GM19372 (cell line): ENCODE results near the gene MUC13.
"Not testable (repeated sequence)": the region's sequence is repeated elsewhere in the genome, so short reads cannot be mapped to it uniquely, and the experiment has no call there.

ENCODE experiments used
- ATAC-seq: cut with Tn5 transposase; IDR thresholded peaks from one replicate; pipeline ENCODE4 v1.9.1; 2021; ENCODE audit warnings: mild to moderate bottlenecking, low read depth, moderate library complexity; ENCODE audit not compliant: unreplicated experiment

MUC13 gene

DNA sequence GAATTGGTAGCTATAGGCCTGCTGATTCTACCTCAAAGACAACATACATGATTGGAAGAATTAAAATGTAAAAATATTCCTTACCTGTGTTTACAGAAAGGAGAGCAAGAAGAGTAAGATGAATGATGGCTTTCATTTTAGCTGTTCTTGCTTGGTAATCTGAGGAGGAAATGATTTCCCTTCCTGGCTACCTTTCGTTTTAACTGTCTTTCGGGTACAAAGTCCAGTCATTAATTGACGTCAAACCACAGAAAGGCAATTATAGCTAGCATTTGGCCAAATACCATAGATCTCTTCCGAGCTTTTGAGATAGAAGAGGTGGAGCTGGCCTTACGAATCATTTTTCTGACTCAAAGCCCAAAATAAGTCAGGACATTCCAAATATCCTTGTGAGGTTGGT is at the start of gene MUC13:
TSS of gene MUC13 (minus strand) at position 175 of the 400 bp plus-strand sequence. CDS start at position 136, 39 bp downstream.
- no peak for ATAC-seq

DNA sequence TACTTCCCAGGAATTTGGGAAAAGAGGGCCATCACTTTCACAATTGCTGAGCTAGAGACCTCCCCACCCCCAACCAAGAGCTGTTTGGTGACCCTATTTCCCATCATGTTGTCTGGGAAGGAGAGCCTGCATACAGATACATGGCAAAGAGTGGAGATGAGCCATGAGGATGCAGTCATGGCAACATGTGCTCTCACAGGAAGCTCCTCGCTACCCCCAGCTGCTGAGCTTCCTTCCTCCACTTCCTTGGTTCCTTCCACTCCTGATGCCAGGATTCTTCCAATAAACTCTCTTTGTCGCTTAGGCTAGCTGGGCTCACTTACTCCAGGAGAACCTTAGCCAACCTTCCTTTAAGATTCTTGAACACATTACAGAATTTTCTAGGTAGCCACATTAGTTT is 48.3 kb upstream of the MUC13 start:
- no peak for ATAC-seq

DNA sequence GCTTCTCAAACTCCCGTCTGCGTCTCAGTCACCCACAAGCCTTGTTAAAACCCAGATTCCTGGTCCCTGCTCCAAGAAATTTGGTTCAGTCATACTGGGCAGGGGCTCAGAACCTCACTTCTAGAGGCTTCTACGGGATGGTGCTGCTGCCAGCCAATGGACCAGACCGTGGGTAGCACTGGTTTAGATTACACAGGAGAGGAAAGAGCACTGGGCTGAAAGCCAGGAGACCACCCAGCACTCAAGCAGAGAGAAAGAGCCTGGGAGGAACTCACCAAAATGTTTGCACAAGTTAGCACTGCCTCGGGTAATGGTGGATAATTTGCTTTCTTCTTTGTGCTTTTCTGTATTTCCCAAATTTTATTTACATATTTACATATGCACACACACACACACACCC is 46.9 kb upstream of the MUC13 start:
- ATAC-seq = no peak

DNA sequence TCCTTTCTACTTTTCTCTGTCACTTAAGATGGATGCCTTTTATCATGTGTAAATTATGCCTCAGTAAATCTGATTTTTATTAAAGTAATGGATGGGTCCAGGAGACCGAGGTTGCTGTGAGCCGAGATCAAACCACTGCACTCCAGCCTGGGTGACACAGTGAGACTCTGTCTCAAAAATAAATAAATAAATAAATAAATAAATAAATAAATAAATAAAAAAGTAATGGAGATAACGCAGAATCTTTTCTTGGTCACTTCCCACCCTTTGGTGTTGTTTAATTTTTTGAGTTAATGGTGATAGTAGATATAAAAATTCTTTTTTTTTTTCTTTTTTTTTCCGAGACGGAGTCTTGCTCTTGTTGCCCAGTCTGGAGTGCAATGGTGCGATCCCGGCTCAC is 44.1 kb upstream of the MUC13 start:
- ATAC-seq = no peak

DNA sequence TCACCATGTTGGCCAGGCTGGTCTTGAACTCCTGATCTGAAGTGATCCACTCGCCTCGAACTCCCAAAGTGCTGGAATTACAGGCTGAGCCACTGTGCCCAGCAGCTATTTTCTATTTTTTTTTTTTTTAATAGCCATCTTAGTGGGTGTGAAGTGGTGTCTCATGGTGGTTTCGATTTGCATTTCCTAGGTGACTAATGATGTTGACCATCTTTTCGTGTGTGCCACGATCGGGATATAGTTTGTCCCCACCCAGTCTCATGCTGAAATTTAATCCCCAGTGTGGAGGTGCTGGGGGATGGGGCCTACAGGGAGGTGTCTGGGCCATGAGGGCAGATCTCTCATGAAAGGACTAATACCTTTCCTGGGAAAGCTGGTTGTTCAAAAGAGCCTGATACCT is 41.8 kb upstream of the MUC13 start:
- no peak for ATAC-seq

- no peak for ATAC-seq
Measured at GRCh38 chr3:124974691-124975090, 40.1 kb upstream of the MUC13 start.

GRCh38 chr3:124973290-124973689 is 38.7 kb upstream of the MUC13 start:
- no peak for ATAC-seq

DNA sequence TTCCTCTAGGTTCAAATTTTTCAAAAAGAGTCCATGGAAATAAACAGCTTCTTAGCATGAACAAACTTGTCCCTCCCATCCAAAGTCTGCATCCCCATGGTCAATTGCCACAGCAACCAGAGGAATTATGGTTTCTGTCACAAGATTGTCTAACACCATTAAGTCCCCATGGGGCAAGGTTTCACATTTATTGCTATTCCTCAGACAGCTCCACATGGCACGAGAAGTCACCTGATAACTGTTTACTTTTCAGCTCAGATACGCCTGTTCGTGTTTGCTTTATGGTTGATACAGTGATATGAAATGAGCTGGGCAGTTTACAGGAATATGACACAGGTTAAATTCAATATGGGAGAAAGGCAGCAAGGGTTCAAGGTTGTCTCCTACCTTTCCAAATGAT is 37.9 kb upstream of the MUC13 start:
- no peak for ATAC-seq

DNA sequence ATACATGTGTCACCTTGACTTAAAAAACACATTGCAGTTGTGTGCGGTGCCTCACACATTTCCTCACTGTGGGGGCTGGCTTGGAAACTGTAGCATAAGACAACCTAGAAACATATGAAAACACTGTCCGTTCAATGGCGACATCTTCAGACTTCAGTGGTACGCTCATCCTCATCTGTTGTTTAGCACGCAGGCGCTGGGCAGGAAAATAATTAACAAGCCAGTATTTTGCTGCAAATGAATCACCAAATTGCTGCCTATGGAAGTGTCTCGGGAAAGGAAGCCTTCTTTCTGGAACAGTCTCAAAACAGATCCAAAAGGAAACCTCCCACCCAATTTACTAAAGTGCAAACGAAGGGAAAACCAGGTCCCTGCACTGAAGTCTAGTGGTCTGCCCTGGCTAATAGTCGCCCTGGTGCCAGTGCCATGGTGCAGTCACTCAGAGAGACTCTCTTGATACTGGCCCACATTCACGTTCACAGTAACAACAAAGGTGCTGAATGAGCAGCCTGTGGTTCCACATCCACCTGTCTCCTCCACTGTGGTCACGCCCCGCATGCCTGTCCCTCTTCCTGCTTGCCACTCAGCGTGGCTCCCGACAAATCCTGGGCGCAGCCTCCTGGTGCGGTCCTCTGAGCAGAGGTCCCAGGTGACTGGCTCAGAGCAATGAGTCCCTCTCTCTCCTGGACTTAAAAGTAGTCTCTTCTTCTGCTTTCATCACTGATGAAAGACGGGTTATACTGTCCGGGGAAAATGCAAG is 35.6 kb upstream of the MUC13 start:
- no peak for ATAC-seq

GRCh38 chr3:124969190-124969589 is 34.6 kb upstream of the MUC13 start:
- no peak for ATAC-seq

- no peak for ATAC-seq
Measured at GRCh38 chr3:124967964-124968363, 33.4 kb upstream of the MUC13 start.

DNA sequence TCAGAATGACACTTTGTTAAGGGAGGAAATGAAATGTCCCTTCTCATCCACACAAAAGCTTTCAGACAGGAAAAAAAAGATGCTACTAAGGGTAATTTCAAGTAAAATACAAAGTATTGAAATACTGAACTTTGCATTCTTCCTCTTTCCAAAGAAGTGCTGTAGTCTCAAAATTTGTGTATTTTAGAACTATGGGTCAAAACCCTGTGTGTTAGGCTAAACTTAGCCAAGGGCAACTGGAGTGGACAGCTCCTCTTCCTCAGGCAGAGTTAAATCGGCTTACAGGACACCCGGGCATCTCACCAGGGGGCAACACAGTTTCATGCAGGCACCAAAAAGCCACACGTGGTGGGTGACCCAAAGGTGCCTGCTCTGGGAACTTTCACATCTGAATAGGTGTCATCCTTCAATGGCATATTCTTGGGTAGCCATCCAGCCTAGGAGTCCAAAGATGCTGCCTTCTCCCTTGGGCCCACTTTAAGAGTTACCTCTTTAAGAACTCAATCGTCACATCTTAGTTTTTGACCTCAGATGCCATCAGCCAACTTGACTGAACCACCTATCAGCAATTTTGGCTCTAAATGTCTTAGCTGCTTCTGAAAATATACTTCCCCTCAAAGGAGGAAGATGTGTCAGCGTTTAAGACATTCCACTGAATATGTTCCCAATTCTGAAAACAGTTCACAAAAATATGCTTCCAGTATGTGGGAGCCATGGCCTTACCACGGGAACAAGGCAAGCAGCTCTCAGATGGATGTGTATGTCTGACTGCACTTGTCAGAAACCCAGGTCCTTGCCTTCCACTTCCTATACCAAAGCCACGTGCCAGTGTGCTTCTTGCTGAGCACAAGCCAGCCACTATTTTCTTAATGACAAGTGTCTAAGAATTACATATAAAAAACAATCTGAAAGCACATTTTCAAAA is 32.2 kb upstream of the MUC13 start:
- ATAC-seq = no peak

DNA sequence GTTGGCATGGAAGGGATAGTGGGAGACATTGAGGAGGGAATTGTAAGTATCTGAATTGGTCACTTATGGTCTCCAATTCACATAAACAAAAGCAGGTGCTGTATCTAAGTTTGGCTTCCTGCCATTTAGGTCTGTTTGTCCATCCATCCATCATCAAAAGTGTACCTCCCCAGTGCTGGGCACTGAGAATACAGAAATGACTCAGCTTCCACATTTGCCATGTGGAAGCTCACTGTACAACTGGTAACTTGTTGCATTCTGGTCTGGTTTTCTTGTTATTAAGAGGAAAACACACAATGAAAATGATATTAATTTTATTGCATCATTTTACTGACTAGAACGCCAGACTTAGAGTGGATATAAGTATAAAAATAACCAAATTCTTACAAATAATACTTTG is 30.9 kb upstream of the MUC13 start:
- no peak for ATAC-seq

DNA sequence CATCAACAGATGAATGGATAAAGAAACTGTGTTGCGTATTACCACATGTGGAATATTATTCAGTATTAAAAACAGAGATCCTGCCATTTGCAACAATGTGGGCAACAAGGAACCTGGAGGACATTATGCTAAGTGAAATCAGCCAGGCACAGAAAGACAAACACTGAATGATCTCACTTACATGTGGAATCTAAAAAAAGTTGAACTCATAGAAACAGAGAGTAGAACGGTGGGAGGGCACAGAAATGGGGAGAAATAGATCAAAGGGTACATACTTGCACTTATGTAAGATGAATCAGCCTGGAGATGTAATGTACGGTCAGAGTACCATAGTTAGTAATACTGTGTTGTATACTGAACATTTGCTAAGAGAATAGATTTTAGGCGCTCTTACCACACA is 29.8 kb upstream of the MUC13 start:
- ATAC-seq = no peak

GRCh38 chr3:124963755-124964154 is 29.2 kb upstream of the MUC13 start:
- ATAC-seq = no peak

DNA sequence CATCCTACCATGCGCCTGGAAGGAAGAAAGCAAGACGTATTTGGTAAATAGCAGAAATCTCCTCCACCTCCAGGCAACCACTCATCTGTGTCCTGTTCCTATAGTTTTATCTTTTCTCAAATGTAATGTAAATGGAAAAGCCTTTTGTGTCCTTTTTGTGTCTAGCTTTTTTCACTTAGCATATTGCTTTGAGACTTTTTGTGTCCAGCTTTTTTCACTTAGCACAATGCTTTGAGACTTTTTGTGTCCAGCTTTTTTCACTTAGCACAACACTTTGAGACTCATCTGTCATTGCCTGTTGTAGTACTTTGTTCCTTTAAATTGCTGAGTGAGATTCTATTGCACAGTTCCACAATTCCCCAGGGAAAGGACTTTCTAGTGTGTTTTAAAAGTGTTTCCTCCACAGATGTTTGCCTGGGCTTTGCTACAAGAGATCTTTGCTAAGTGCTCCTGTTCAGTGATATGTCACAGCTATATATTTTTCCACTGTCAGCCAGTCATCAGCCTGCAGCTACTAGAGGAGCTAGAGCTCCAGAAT is 27.9 kb upstream of the MUC13 start:
- no peak for ATAC-seq

GRCh38 chr3:124960698-124961097 is 26.1 kb upstream of the MUC13 start:
- no peak for ATAC-seq

DNA sequence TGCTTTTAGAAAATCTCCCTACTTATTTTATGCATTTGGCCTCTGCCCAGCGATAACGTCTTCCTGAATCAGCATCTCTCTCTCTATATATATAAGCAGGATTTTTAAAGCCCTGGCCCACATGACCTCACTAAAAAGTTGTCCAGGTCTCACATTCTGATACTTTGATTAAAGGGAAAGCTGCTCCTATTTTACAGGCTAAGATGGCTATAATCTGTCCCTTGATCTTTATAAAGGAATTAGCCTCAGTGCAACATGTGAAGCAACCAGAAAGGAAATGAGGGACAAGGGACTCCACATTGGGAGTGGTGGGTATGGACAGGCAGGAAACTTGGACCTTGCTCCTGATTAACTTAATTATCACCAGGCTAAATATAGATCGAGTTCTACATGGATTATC is 25.6 kb upstream of the MUC13 start:
- no peak for ATAC-seq

DNA sequence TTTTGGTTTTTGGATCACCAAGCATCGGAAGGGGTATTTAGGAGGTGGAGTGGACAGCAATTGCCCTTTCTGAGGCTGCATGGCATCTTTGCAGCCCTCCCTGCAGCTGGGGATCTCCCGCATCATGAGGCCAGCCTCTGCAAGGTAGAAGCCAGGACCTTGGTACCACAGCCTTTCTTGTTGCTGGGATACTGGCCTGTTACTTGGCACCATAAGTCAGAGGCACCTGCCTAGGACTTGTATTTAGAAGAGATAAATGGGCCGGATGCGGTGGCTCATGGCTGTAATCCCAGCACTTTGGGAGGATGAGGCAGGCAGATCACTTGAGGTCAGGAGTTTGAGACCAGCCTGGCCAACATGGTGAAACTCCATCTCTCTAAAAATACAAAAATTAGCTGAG is 23.4 kb upstream of the MUC13 start:
- not testable (repeated sequence) for ATAC-seq

DNA sequence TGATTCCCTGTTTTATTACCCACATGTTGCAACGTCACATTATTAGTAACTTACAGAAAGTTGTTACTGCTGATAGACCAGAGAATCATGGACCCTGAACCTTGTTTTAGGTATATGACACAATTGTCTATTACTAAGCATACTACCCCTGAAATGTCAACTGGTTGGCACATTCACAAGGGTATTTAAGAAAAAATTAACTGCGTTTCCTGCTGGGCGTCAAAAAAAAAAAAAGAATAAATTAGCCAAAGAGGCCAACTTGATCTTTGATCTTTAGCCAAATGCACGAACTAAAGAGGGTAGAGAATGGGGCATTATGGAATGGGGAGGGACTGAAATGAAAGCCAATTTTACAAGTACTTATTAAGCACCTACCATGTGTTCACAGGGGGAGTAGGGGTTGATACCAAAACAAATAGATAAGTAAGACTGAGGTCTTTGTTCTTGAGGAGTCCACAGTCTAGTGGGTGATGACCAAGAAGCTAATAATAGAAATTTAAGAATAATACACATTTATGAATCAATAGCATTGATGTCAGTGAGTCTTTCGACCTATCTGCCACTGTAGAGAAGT is 17.8 kb upstream of the MUC13 start:
- ATAC-seq = no peak
